AG09319 (cell line): Measurements from ENCODE around the gene WASF3.

ENCODE experiments used
- DNase-seq: peaks from one replicate; pipeline ENCODE4 v3.0.0-alpha.2; 2010; ENCODE audit warnings: low read depth; ENCODE audit errors: extremely low read depth
- CTCF ChIP-seq: IDR thresholded peaks from 2 replicates; pipeline ENCODE4 v1.5.1; 2011; ENCODE audit warnings: low read depth, mild to moderate bottlenecking, inconsistent platforms, low read length, moderate library complexity

WASF3 gene

GRCh38 chr13:26697069-26697955 lies 139.8 kb downstream of the WASF3 start:
- no peak for DNase-seq
- no peak for TF ChIP-seq CTCF

- peak; percentile 71 for DNase-seq
- peak; percentile 95 for TF ChIP-seq CTCF
Measured at GRCh38 chr13:26698392-26699196, 141.1 kb downstream of the WASF3 start.

GRCh38 chr13:26699197-26699490 lies 141.7 kb downstream of the WASF3 start:
- DNase-seq, result no peak
- TF ChIP-seq CTCF, result no peak

GRCh38 chr13:26705536-26705935 lies 148.1 kb downstream of the WASF3 start:
- no peak for DNase-seq
- no peak for TF ChIP-seq CTCF

GRCh38 chr13:26706381-26706780 lies 148.9 kb downstream of the WASF3 start:
- no peak for DNase-seq
- no peak for TF ChIP-seq CTCF

GRCh38 chr13:26707122-26708006 lies 149.9 kb downstream of the WASF3 start:
- peak; percentile 60 for TF ChIP-seq CTCF
- DNase-seq, result no peak
